Measurements from ENCODE around the gene SUB1.

SUB1 gene

GRCh38 chr5:32589416-32589815 lies 4.1 kb downstream of the SUB1 start:
- TF ChIP-seq, protein P1, sequence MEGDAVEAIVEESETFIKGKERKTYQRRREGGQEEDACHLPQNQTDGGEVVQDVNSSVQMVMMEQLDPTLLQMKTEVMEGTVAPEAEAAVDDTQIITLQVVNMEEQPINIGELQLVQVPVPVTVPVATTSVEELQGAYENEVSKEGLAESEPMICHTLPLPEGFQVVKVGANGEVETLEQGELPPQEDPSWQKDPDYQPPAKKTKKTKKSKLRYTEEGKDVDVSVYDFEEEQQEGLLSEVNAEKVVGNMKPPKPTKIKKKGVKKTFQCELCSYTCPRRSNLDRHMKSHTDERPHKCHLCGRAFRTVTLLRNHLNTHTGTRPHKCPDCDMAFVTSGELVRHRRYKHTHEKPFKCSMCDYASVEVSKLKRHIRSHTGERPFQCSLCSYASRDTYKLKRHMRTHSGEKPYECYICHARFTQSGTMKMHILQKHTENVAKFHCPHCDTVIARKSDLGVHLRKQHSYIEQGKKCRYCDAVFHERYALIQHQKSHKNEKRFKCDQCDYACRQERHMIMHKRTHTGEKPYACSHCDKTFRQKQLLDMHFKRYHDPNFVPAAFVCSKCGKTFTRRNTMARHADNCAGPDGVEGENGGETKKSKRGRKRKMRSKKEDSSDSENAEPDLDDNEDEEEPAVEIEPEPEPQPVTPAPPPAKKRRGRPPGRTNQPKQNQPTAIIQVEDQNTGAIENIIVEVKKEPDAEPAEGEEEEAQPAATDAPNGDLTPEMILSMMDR (IDR thresholded peaks at IDR 0.05; ENCODE audit: extremely low read depth, insufficient read depth, missing control alignments): no peak
- in situ Hi-C loops (cut with MboI; ENCODE audit: low pct_unique_long_range_greater_than_20kb, low sequenced_read_pairs, unreplicated experiment): no loop called here
- DNase-seq (ENCODE audit: low spot score): no peak

GRCh38 chr5:32589942-32590869 lies 4.8 kb downstream of the SUB1 start:
- no peak for DNase-seq (ENCODE audit: low spot score)
- in situ Hi-C loops (cut with MboI; ENCODE audit: low pct_unique_long_range_greater_than_20kb, low sequenced_read_pairs, unreplicated experiment): loop anchor here (10.0 kb wide), 1 partner anchor 105 kb away; no protein-coding TSS in a partner anchor
- TF ChIP-seq, protein P1 (IDR thresholded peaks at IDR 0.05; ENCODE audit: extremely low read depth, insufficient read depth, missing control alignments): peak; percentile 55

DNA sequence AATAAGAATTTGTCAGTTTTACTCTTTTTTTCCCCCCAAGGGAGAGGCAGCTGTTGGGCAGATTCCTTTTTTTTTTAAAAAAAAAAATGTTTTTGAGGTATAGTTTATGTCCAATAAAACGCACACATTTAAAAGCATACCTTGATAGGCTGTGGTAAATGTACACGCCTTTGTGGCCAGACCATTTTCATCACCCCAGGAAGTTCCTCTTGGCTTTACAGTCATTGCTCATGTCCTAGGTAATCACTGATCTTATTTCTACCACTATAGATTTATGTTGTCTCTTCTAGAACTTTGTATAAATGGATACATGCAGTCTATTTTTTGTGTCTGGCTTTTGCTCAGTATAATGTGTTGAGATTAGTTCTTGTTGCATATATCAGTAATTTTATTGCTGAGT lies 9.8 kb downstream of the SUB1 start:
- DNase-seq (ENCODE audit: low spot score): no peak
- in situ Hi-C loops (cut with MboI; ENCODE audit: low pct_unique_long_range_greater_than_20kb, low sequenced_read_pairs, unreplicated experiment): loop anchor here (10.0 kb wide), 1 partner anchor 110 kb away; no protein-coding TSS in a partner anchor
- TF ChIP-seq, protein P1 (IDR thresholded peaks at IDR 0.05; ENCODE audit: extremely low read depth, insufficient read depth, missing control alignments): no peak

DNA sequence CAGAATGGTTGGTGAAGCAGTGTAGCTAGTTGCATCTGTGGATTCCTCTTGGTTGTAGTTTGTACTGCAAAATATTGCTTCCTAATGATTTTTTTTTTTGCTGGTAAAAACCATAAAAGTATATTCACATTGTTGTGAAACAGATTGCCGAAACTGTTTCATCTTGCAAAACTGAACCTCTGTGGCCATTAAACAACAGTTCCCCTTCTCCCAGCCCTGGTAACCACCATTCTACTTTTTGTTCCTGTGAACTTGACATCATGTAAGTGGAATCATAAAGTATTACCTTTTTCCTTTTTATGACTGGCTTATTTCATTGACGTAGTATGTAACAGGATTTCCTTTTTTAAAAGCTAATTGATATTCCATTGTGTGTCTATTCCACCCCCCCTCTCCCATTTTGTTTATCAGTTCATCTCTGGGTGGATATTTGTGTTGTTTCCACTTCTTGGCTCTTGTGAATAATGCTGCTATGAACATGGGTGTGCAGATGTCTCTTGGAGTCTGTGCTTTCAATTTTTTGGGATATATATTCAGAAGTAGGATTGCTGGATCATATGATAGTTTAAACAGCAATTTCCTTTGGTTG lies 11.8 kb downstream of the SUB1 start:
- TF ChIP-seq, protein P1 (IDR thresholded peaks at IDR 0.05; ENCODE audit: extremely low read depth, insufficient read depth, missing control alignments): no peak
- in situ Hi-C loops (cut with MboI; ENCODE audit: low pct_unique_long_range_greater_than_20kb, low sequenced_read_pairs, unreplicated experiment): loop anchor here (10.0 kb wide), 1 partner anchor 112 kb away; no protein-coding TSS in a partner anchor
- no peak for DNase-seq (ENCODE audit: low spot score)

- in situ Hi-C loops (cut with MboI; ENCODE audit: low pct_unique_long_range_greater_than_20kb, low sequenced_read_pairs, unreplicated experiment): loop anchor here (10.0 kb wide), 1 partner anchor 114 kb away; no protein-coding TSS in a partner anchor
- DNase-seq (ENCODE audit: low spot score): no peak
- TF ChIP-seq, protein P1 (IDR thresholded peaks at IDR 0.05; ENCODE audit: extremely low read depth, insufficient read depth, missing control alignments): no peak
These were observed 13.0 kb downstream of the SUB1 start for GRCh38 chr5:32598260-32598937.

DNA sequence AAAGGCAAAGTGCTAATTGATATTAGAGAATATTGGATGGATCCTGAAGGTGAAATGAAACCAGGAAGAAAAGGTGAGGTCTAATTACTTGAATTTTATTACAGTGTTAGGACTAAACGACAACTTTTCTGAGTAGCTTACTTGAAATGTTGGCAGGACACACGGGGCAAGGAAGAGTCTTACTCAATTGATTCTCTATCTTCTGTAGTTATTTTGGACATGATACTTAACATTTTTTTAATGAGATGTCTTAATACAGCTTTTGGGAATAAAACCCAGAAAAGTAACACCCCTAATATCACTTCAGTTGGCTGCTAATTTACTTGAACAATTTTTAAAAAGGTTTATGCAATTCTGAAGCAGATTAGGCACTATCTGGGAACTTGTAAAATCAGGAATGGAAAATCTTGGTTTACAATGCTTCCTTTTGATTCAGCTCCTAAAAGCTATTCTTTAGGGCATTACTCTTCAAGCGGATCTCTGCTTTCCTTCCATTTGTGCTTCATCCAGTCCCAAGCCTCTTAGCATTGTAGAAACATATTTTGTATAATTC lies 13.7 kb downstream of the SUB1 start:
- DNase-seq (ENCODE audit: low spot score): no peak
- in situ Hi-C loops (cut with MboI; ENCODE audit: low pct_unique_long_range_greater_than_20kb, low sequenced_read_pairs, unreplicated experiment): loop anchor here (10.0 kb wide), 1 partner anchor 114 kb away; no protein-coding TSS in a partner anchor
- TF ChIP-seq, protein P1 (IDR thresholded peaks at IDR 0.05; ENCODE audit: extremely low read depth, insufficient read depth, missing control alignments): no peak

Measured in GM13977 (cell line).